Esophagus muscularis mucosa (tissue), 3 donors: ENCODE measurements around the gene FOXQ1.

Experiments
- POLR2AphosphoS5 ChIP-seq, 2 donors: sonication (generic); formaldehyde crosslinking; IDR thresholded peaks; one replicate each; pipeline ENCODE4 v1.6.1; 2017; ENCODE audit warnings: antibody characterized with exemption in 2 of 2
- TF ChIP-seq, protein P1 (sequence below), 3 experiments: fragments of 200-600 bp in 2 of 3; fragments of 450-650 bp in 1 of 3; sonication (generic) in 2 of 3; IDR thresholded peaks; one replicate each; pipeline ENCODE4 v1.5.1; 2017 to 2019; ENCODE audit warnings: antibody characterized with exemption in 3 of 3, mild to moderate bottlenecking in 2 of 3, moderate library complexity in 1 of 3

- TF ChIP-seq POLR2AphosphoS5 (IDR thresholded peaks at IDR 0.05) = no peak
- TF ChIP-seq, protein P1, sequence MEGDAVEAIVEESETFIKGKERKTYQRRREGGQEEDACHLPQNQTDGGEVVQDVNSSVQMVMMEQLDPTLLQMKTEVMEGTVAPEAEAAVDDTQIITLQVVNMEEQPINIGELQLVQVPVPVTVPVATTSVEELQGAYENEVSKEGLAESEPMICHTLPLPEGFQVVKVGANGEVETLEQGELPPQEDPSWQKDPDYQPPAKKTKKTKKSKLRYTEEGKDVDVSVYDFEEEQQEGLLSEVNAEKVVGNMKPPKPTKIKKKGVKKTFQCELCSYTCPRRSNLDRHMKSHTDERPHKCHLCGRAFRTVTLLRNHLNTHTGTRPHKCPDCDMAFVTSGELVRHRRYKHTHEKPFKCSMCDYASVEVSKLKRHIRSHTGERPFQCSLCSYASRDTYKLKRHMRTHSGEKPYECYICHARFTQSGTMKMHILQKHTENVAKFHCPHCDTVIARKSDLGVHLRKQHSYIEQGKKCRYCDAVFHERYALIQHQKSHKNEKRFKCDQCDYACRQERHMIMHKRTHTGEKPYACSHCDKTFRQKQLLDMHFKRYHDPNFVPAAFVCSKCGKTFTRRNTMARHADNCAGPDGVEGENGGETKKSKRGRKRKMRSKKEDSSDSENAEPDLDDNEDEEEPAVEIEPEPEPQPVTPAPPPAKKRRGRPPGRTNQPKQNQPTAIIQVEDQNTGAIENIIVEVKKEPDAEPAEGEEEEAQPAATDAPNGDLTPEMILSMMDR (IDR thresholded peaks at IDR 0.05) = no peak
Measured at GRCh38 chr6:1295420-1295819, 16.5 kb upstream of the FOXQ1 start.
